K562 (cell line): ENCODE measurements around the gene TUBB2A. TPM values are rescaled to one million over a fixed set of nuclear protein-coding genes. Genes with fewer than 3 reads are reported as not detected.

Experiments used
- ATAC-seq: fragments of 200-7000 bp; cut with Tn5 transposase; 3 replicates; pipeline ENCODE4 v1.9.1; 2020; ENCODE audit warnings: moderate library complexity
- BruUV-seq: library from RNA; stranded (reverse); fragments of 400-500 nt; replicated peaks from 2 replicates; lab custom pipeline; 2021; lab: Mats Ljungman, UMichigan
- CTCF ChIA-PET: fragments of 300-600 bp; formaldehyde crosslinking; extraction: SDS; loops from one replicate; lab custom pipeline; 2021; ENCODE audit warnings: low intra/inter-chr PET ratio; lab: Yijun Ruan, JAX
- POLR2A ChIA-PET: fragments of 300-600, 350-650 bp; sonication (Branson Sonifier 250); formaldehyde crosslinking; extraction: SDS; loops from one replicate; lab custom pipeline; 2021; ENCODE audit warnings: antibody characterized with exemption, inconsistent platforms; lab: Yijun Ruan, JAX
- DNase-seq, 4 experiments: peaks; one replicate each; pipeline versions ENCODE4 v3.0.0 to v3.0.0-alpha.2; 2011 to 2018; ENCODE audit warnings: low spot score in 3 of 4, mixed read lengths in 3 of 4; ENCODE audit errors: extremely low read depth in 1 of 4
- FAIRE-seq: peaks from 2 replicates; lab custom pipeline; 2011; peaks lifted over from hg19 to GRCh38; lab: Jason Lieb, UNC
- H2AFZ ChIP-seq: 2 replicates; pipeline ENCODE4 v1.6.0; 2011; ENCODE audit warnings: low read depth, low read length, control low read depth, inconsistent platforms
- H3K27ac ChIP-seq: fragments of 200-600 bp; 3 replicates; pipeline ENCODE4 v1.8.0; 2011; ENCODE audit warnings: low read depth, mild to moderate bottlenecking, control low read depth, inconsistent platforms, low read length, moderate library complexity, mixed read lengths; ENCODE audit errors: extremely low read depth
- H3K27me3 ChIP-seq, 2 experiments: fragments of 300-600 bp in 1 of 2; 2 replicates in 1 of 2; 3 replicates in 1 of 2; pipeline versions ENCODE4 v1.6.0 to v1.8.0; 2011; ENCODE audit warnings: inconsistent platforms in 2 of 2, low read length in 2 of 2, mild to moderate bottlenecking in 1 of 2, mixed read lengths in 1 of 2, moderate library complexity in 1 of 2; ENCODE audit not compliant: control insufficient read depth in 2 of 2, insufficient read depth in 2 of 2
- H3K36me3 ChIP-seq: fragments of 300-600 bp; 3 replicates; pipeline ENCODE4 v1.8.0; 2011; ENCODE audit warnings: mild to moderate bottlenecking, low read length, inconsistent platforms; ENCODE audit not compliant: control insufficient read depth, insufficient read depth
- H3K4me1 ChIP-seq, 2 experiments: fragments of 200-600 bp in 1 of 2; replicated peaks in 1 of 2; 2 replicates in 1 of 2; 3 replicates in 1 of 2; pipeline versions ENCODE4 v1.5.1 to v1.8.0; 2011; ENCODE audit warnings: inconsistent platforms in 2 of 2, low read length in 2 of 2, mild to moderate bottlenecking in 1 of 2, mixed read lengths in 1 of 2, moderate library complexity in 1 of 2; ENCODE audit not compliant: control insufficient read depth in 2 of 2, insufficient read depth in 2 of 2
- H3K4me2 ChIP-seq: 2 replicates; pipeline ENCODE4 v1.6.1; 2011; ENCODE audit warnings: low read length, control low read depth, inconsistent platforms, mixed read lengths; ENCODE audit not compliant: insufficient read depth
- H3K4me3 ChIP-seq: fragments of 200-600 bp; sonication (generic), shearing (Covaris generic); 2 replicates; pipeline ENCODE4 v1.5.1; 2016; ENCODE audit warnings: control low read depth, inconsistent platforms
- H3K79me2 ChIP-seq: fragments of 200-600 bp; 3 replicates; pipeline ENCODE4 v1.8.0; 2011; ENCODE audit warnings: low read length, inconsistent platforms; ENCODE audit not compliant: control insufficient read depth, insufficient read depth
- H3K9ac ChIP-seq, 2 experiments: 2 replicates each; pipeline versions ENCODE4 v1.6.0 to v1.6.1; 2011; ENCODE audit warnings: low read depth in 2 of 2, low read length in 2 of 2, control low read depth in 1 of 2, inconsistent platforms in 1 of 2, mild to moderate bottlenecking in 1 of 2, mixed read lengths in 1 of 2; ENCODE audit not compliant: insufficient read depth in 1 of 2
- H3K9me1 ChIP-seq: one replicate; pipeline ENCODE4 v1.6.0; 2011; ENCODE audit warnings: inconsistent platforms, mild to moderate bottlenecking, low read length, moderate library complexity; ENCODE audit not compliant: control insufficient read depth, insufficient read depth
- H3K9me3 ChIP-seq: replicated peaks from 2 replicates; pipeline ENCODE4 v1.5.1; 2011; ENCODE audit warnings: low read depth, low read length, inconsistent platforms; ENCODE audit not compliant: control insufficient read depth, insufficient read depth
- H4K20me1 ChIP-seq: replicated peaks from 2 replicates; pipeline ENCODE4 v1.6.1; 2011; ENCODE audit warnings: low read length, inconsistent platforms, mixed read lengths; ENCODE audit not compliant: control insufficient read depth, insufficient read depth
- ATF1 ChIP-seq, 2 experiments: fragments of 450-650 bp in 1 of 2; IDR thresholded peaks; 2 replicates each; pipeline ENCODE4 v1.6.1; 2016; ENCODE audit warnings: missing compliant biosample characterization in 1 of 2, missing genetic modification characterization in 1 of 2
- PTTG1 ChIP-seq: fragments of 450-650 bp; IDR thresholded peaks from 2 replicates; pipeline ENCODE4 v1.6.1; 2016; ENCODE audit warnings: low read depth, mild to moderate bottlenecking, missing genetic modification characterization, missing compliant biosample characterization
- THRAP3 ChIP-seq: fragments of 450-650 bp; IDR thresholded peaks from 2 replicates; pipeline ENCODE4 v1.6.1; 2016; ENCODE audit warnings: mild to moderate bottlenecking, inconsistent platforms, borderline replicate concordance
- ZNF586 ChIP-seq: fragments of 450-650 bp; formaldehyde crosslinking; conservative IDR thresholded peaks from 2 replicates; pipeline ENCODE4 v1.4.0; 2020; ENCODE audit warnings: mild to moderate bottlenecking, moderate library complexity
- ZNF589 ChIP-seq: fragments of 200-800 bp; sonication (Bioruptor generic); IDR thresholded peaks from 2 replicates; pipeline ENCODE4 v1.6.1; 2016; ENCODE audit warnings: low read depth, missing genetic modification characterization, missing compliant biosample characterization
- ZNF764 ChIP-seq: fragments of 250-450 bp; sonication (Bioruptor Pico); IDR thresholded peaks from 2 replicates; pipeline ENCODE4 v1.4.0; 2020; ENCODE audit warnings: low read depth, mild to moderate bottlenecking, moderate library complexity
- WGBS: fragments of 100-300 bp; shearing (Covaris generic); methylation state at CpG from one replicate; pipeline ENCODE4 v1.1.6; 2016; ENCODE audit warnings: low coverage, mixed read lengths; ENCODE audit not compliant: insufficient coverage; ENCODE audit errors: missing lambda C conversion rate; 5-methylcytosine and 5-hydroxymethylcytosine counted together
- in situ Hi-C: fragments of 300-500 bp; cut with MboI; formaldehyde crosslinking; loops from 4 replicates; pipeline ENCODE4 v1.15.0; 2018; ENCODE audit warnings: inconsistent platforms, mixed read lengths
- intact Hi-C: fragments of 100-400 bp; cut with micrococcal nuclease; formaldehyde crosslinking; loops from 2 replicates; pipeline ENCODE4 v1.14.2; 2022
- polyA plus RNA-seq, 8 experiments: library from polyadenylated mRNA; depleted of rRNA in 4 of 8; stranded (reverse) in 5 of 8; unstranded in 3 of 8; fragments of >200 nt; fragmentation: Nextera tagmentation in 2 of 8; fragmentation: Illumina TruSeq in 1 of 8; extraction: Ambion mirVana in 2 of 8; extraction: Trizol in 1 of 8; gene quantifications; 2 replicates each; pipeline versions ENCODE4 v1.2.1 to v1.2.3, GENCODE V29; 2011 to 2014; ENCODE audit warnings: inconsistent platforms in 1 of 8, missing spikeins in 1 of 8
- total RNA-seq, 7 experiments: library from RNA; depleted of rRNA in 6 of 7; stranded (reverse); fragments of >200 nt in 6 of 7; fragmentation: Illumina TruSeq in 2 of 7; extraction: Trizol in 2 of 7; gene quantifications; 2 replicates each; pipeline versions ENCODE4 v1.2.1 to v1.2.3, GENCODE V29; 2011 to 2021; ENCODE audit warnings: low replicate concordance in 1 of 7
- TF ChIP-seq, protein P1 (sequence below): sonication (generic); formaldehyde crosslinking; IDR thresholded peaks from 2 replicates; pipeline ENCODE4 v1.8.1; 2023; ENCODE audit warnings: missing genetic modification reagents, mild to moderate bottlenecking, borderline replicate concordance
- TF ChIP-seq, protein P2 (sequence below): fragments of 450-650 bp; IDR thresholded peaks from 2 replicates; pipeline ENCODE4 v1.6.1; 2016

The TUBB2A gene
- total and polyA plus RNA-seq, 9 of the 15 experiments (the other 6 are each of a cell fraction or from before 2014, with no cell fraction given) = 3.6 to 92.1 (median 45.6) TPM

DNA sequence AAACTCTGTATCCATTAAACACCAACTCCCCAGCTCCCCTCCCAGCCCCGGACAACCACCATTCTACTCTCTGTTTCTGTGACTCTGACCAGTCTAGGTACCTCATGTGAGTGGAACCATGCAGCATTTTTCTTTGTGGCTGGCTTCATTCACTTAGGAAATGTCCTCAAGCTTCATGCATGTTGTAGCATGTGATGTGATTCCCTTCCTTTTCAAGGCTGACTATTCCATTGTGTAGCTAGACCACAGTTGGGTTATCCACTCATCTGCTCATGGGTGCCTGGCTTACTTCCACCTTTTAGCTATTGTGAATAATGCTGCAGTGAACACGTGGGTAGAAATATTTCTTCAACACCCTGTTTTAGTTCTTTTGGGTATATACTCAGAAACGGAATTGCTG, 47.6 kb downstream of the TUBB2A start:
- DNase-seq = no peak
- 77% methylated on average over 3 of the region's 3 CpGs for WGBS
- Histone ChIP-seq H3K4me1 (no peaks in the 10 kb centered on the region), H3K9ac (no peak overlapping the region), H2AFZ (no peak overlapping the region), H3K9me3 (no peaks in the 10 kb centered on the region), H4K20me1 (no peaks in the 10 kb centered on the region; the same call in 1 of the 2 replicates), H3K4me3 (no peak overlapping the region), H3K27ac (no peak overlapping the region), H3K79me2 (no peaks in the 10 kb centered on the region), H3K9me1 (no peaks in the 10 kb centered on the region), H3K36me3 (peaks cover 92% of the 10 kb centered on the region), H3K27me3 (no peaks in the 10 kb centered on the region), H3K4me2 (no peak overlapping the region)
- no TSS peak for BruUV-seq
- intact Hi-C loops (no loop called here), in situ Hi-C loops (no loop called here)
- TF ChIP-seq ATF1 (CRISPR knock-in tag; IDR thresholded peaks at IDR 0.05) = no peak
- TF ChIP-seq ATF1 (tag; IDR thresholded peaks at IDR 0.05) = no peak
- TF ChIP-seq, protein P1, sequence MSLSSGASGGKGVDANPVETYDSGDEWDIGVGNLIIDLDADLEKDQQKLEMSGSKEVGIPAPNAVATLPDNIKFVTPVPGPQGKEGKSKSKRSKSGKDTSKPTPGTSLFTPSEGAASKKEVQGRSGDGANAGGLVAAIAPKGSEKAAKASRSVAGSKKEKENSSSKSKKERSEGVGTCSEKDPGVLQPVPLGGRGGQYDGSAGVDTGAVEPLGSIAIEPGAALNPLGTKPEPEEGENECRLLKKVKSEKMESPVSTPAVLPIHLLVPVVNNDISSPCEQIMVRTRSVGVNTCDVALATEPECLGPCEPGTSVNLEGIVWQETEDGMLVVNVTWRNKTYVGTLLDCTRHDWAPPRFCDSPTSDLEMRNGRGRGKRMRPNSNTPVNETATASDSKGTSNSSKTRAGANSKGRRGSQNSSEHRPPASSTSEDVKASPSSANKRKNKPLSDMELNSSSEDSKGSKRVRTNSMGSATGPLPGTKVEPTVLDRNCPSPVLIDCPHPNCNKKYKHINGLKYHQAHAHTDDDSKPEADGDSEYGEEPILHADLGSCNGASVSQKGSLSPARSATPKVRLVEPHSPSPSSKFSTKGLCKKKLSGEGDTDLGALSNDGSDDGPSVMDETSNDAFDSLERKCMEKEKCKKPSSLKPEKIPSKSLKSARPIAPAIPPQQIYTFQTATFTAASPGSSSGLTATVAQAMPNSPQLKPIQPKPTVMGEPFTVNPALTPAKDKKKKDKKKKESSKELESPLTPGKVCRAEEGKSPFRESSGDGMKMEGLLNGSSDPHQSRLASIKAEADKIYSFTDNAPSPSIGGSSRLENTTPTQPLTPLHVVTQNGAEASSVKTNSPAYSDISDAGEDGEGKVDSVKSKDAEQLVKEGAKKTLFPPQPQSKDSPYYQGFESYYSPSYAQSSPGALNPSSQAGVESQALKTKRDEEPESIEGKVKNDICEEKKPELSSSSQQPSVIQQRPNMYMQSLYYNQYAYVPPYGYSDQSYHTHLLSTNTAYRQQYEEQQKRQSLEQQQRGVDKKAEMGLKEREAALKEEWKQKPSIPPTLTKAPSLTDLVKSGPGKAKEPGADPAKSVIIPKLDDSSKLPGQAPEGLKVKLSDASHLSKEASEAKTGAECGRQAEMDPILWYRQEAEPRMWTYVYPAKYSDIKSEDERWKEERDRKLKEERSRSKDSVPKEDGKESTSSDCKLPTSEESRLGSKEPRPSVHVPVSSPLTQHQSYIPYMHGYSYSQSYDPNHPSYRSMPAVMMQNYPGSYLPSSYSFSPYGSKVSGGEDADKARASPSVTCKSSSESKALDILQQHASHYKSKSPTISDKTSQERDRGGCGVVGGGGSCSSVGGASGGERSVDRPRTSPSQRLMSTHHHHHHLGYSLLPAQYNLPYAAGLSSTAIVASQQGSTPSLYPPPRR (CRISPR knock-in tag) = no peak
- TF ChIP-seq THRAP3 = no peak
- no peak for TF ChIP-seq ZNF589 (CRISPR knock-in tag)
- no peak for TF ChIP-seq ZNF764 (CRISPR knock-in tag)
- TF ChIP-seq, protein P2, sequence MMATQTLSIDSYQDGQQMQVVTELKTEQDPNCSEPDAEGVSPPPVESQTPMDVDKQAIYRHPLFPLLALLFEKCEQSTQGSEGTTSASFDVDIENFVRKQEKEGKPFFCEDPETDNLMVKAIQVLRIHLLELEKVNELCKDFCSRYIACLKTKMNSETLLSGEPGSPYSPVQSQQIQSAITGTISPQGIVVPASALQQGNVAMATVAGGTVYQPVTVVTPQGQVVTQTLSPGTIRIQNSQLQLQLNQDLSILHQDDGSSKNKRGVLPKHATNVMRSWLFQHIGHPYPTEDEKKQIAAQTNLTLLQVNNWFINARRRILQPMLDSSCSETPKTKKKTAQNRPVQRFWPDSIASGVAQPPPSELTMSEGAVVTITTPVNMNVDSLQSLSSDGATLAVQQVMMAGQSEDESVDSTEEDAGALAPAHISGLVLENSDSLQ = no peak
- no peak for TF ChIP-seq ZNF586 (CRISPR knock-in tag)
- TF ChIP-seq PTTG1 = no peak
- ATAC-seq = no peak
- ChIA-PET CTCF (no interaction called here), POLR2A (interaction anchor here (0.9 to 3.3 kb wide), 4 partner anchors 9 to 83 kb away, joined by 3 to 7 read pairs (median 4); partner anchors contain the start of gene BPHL)
- FAIRE-seq = no peak
